B cell (primary cell): ENCODE data around the gene DNAJC2. TPM values are rescaled to one million over a fixed set of nuclear protein-coding genes. Genes with fewer than 3 reads are reported as not detected.

Experiments
- ATAC-seq: fragments of 200-7000 bp; cut with Tn5 transposase; one replicate; pipeline ENCODE4 v1.10.0; 2021; ENCODE audit warnings: low read depth, mild to moderate bottlenecking, moderate number of reproducible peaks, moderate library complexity
- CTCF ChIA-PET: fragments of 350-600 bp; sonication (Branson Sonifier 250); formaldehyde crosslinking; loops from one replicate; lab custom pipeline; 2021; ENCODE audit warnings: antibody characterized with exemption, inconsistent platforms; lab: Charles Lee
- POLR2A ChIA-PET: fragments of 350-600 bp; sonication (Branson Sonifier 250); formaldehyde crosslinking; loops from one replicate; lab custom pipeline; 2021; ENCODE audit warnings: antibody characterized with exemption; lab: Charles Lee
- DNase-seq: peaks from one replicate; pipeline ENCODE4 v3.0.0; 2013
- H2AFZ ChIP-seq: 2 replicates; pipeline ENCODE4 v1.6.1; 2012; ENCODE audit warnings: mild to moderate bottlenecking, low read depth, low read length; ENCODE audit not compliant: insufficient read depth, poor library complexity, severe bottlenecking
- H3K27ac ChIP-seq, 2 donors: 1 replicate in 1 of 2; 2 replicates in 1 of 2; pipeline ENCODE4 v1.5.1; 2012 to 2013; ENCODE audit warnings: low read length in 2 of 2, mild to moderate bottlenecking in 2 of 2, moderate library complexity in 1 of 2
- H3K27me3 ChIP-seq, 4 experiments: fragments of 200-600 bp in 1 of 4; sonication (generic) in 1 of 4; replicated peaks in 1 of 4; 1 replicate in 2 of 4; 2 replicates in 2 of 4; pipeline versions ENCODE4 v1.6.1 to v1.7.0; 2013 to 2016; ENCODE audit warnings: low read length in 3 of 4, mild to moderate bottlenecking in 2 of 4, mixed read lengths in 1 of 4, moderate library complexity in 1 of 4; ENCODE audit not compliant: insufficient read depth in 4 of 4, control insufficient read depth in 3 of 4; ENCODE audit errors: control extremely low read depth in 1 of 4
- H3K36me3 ChIP-seq, 2 experiments: replicated peaks in 1 of 2; 1 replicate in 1 of 2; 2 replicates in 1 of 2; pipeline versions ENCODE4 v1.6.1 to v1.7.1; 2013; ENCODE audit warnings: low read length in 1 of 2; ENCODE audit not compliant: insufficient read depth in 2 of 2, control insufficient read depth in 1 of 2; ENCODE audit errors: control extremely low read depth in 1 of 2, extremely low read depth in 1 of 2
- H3K4me1 ChIP-seq, 2 donors: fragments of 200-600 bp in 1 of 2; sonication (generic) in 1 of 2; 1 replicate in 1 of 2; 2 replicates in 1 of 2; pipeline versions ENCODE4 v1.5.1 to v1.6.1; 2013 to 2017; ENCODE audit warnings: low read length in 2 of 2; ENCODE audit not compliant: control insufficient read depth in 2 of 2, insufficient read depth in 2 of 2
- H3K4me2 ChIP-seq: replicated peaks from 2 replicates; pipeline ENCODE3; 2012; ENCODE audit warnings: mild to moderate bottlenecking, low read depth, low read length; ENCODE audit not compliant: poor library complexity, severe bottlenecking
- H3K4me3 ChIP-seq, 5 experiments: fragments of 200-600 bp in 1 of 5; sonication (generic) in 1 of 5; 1 replicate in 3 of 5; 2 replicates in 2 of 5; pipeline versions ENCODE4 v1.5.1 to v1.7.0; 2011 to 2016; ENCODE audit warnings: low read length in 4 of 5, mild to moderate bottlenecking in 4 of 5, low read depth in 2 of 5, control low read depth in 1 of 5, moderate library complexity in 1 of 5; ENCODE audit not compliant: insufficient read depth in 1 of 5; ENCODE audit errors: control extremely low read depth in 1 of 5, extremely low read depth in 1 of 5
- H3K79me2 ChIP-seq: fragments of 200-600 bp; sonication (generic); one replicate; pipeline ENCODE4 v1.6.0; 2016; ENCODE audit warnings: low read length; ENCODE audit not compliant: control insufficient read depth, insufficient read depth
- H3K9ac ChIP-seq: fragments of 200-600 bp; sonication (generic); 2 replicates; pipeline ENCODE4 v1.6.1; 2017; ENCODE audit warnings: mild to moderate bottlenecking, low read length, moderate library complexity
- H3K9me3 ChIP-seq, 3 donors: one replicate each; pipeline versions ENCODE4 v1.6.1 to v1.7.1; 2013; ENCODE audit warnings: low read length in 2 of 3; ENCODE audit not compliant: control insufficient read depth in 2 of 3, insufficient read depth in 1 of 3; ENCODE audit errors: control extremely low read depth in 1 of 3
- H4K20me1 ChIP-seq: 2 replicates; pipeline ENCODE4 v1.6.0; 2012; ENCODE audit warnings: mild to moderate bottlenecking, low read length; ENCODE audit not compliant: insufficient read depth, control insufficient read depth, poor library complexity, severe bottlenecking
- H3K27ac Mint-ChIP-seq: one replicate; pipeline ENCODE4 v1.8.0; 2021; ENCODE audit warnings: mixed read lengths
- H3K27me3 Mint-ChIP-seq: one replicate; pipeline ENCODE4 v1.8.0; 2021; ENCODE audit warnings: mixed read lengths
- H3K4me1 Mint-ChIP-seq: one replicate; pipeline ENCODE4 v1.8.0; 2021; ENCODE audit warnings: mixed read lengths
- H3K4me3 Mint-ChIP-seq: one replicate; pipeline ENCODE4 v1.8.0; 2021; ENCODE audit warnings: mixed read lengths
- H3K9me3 Mint-ChIP-seq: one replicate; pipeline ENCODE4 v1.8.0; 2022; ENCODE audit warnings: mixed read lengths; ENCODE audit not compliant: insufficient read depth
- EZH2 ChIP-seq: IDR thresholded peaks from 2 replicates; pipeline ENCODE4 v1.6.1; 2012; ENCODE audit warnings: borderline replicate concordance, low read depth, mild to moderate bottlenecking, moderate library complexity, low read length; ENCODE audit not compliant: insufficient read depth, poor library complexity, severe bottlenecking
- WGBS: methylation state at CpG from one replicate; pipeline ENCODE4 v1.1.5; 2013; ENCODE audit warnings: missing lambda C conversion rate; ENCODE audit not compliant: insufficient coverage; 5-methylcytosine and 5-hydroxymethylcytosine counted together
- intact Hi-C: fragments of 100-400 bp; cut with micrococcal nuclease; formaldehyde crosslinking; loops from one replicate; pipeline ENCODE4 v1.10.0; 2022
- polyA plus RNA-seq: library from polyadenylated mRNA; depleted of rRNA; stranded (reverse); fragments of >200 nt; gene quantifications from 2 replicates; pipeline ENCODE4 v1.2.3, GENCODE V29; 2012
- total RNA-seq, 2 donors: library from RNA; stranded (reverse); fragments of 120-200 nt in 1 of 2; gene quantifications; 1 replicate in 1 of 2; 2 replicates in 1 of 2; pipeline versions ENCODE4 v1.2.3 to v1.2.4, GENCODE V29; 2013 to 2022
- TF ChIP-seq, protein P1 (sequence below): fragments of 200-600 bp; IDR thresholded peaks from one replicate; pipeline ENCODE4 v1.8.0; 2022; ENCODE audit warnings: antibody characterized with exemption, mild to moderate bottlenecking

The DNAJC2 gene
- total and polyA plus RNA-seq, 2 donors (not counting 1 experiment from before 2014, with no cell fraction given), result 12.5 to 38.6 TPM

DNA sequence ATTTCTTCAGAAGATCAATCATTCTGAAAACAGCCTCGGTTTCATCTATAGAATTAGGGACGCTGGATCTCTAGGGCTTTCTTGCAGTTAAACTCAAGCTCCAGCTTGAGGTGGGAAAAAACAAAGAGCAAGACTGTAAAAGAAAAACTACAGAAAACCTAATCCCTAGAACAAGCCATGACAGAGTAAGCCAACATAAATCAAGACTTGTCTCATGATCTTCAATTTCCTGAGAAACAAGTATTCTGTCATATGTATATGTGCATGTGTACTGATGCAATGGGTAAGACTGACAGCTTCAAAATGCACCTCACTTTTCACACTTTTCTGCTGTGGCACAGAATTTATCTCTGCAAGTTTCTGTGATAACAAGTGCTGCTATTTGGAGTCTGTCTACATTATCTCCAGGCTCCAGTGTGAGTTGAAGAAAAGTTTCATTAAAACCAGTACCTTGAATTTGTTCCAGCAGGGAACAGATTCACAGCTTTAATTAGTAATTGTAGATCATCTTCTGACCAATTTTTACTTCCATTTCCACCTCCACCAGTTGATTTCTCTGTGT lies 28.1 kb downstream of the DNAJC2 start:
- intact Hi-C loops, result no loop called here
- CTCF ChIA-PET, result interaction anchor here (1.4 kb wide), 1 partner anchor 11 kb away, joined by 4 read pairs; no protein-coding TSS in a partner anchor

DNA sequence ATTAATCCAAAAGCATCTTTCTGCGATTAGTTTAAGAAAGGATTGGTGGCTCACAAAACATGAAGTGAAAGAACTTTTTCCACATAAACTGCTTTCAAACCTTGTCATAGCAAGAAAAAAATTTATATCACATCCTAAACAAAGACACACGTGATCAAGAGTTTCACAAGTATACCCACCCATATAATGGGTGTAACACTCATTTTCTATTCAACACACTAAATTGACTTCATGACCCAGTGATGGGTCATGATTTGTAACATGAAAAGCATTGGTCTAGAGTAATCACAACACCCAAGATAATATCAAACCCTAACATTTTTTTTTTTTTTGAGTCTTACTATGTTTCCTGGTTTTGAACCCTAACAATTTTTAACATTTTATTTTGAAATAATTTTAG lies 29.7 kb downstream of the DNAJC2 start:
- ATAC-seq (no peak), DNase-seq (no peak)
- no CpG with 5 or more reads among the region's 2 CpGs for WGBS
- Histone ChIP-seq H4K20me1 (no peaks in the 10 kb centered on the region), H3K4me2 (no peak overlapping the region), H3K4me3 (no peak overlapping the region), H2AFZ (no peak overlapping the region), H3K27ac (no peak overlapping the region), H3K4me1 (no peaks in the 10 kb centered on the region), H3K27me3 (no peaks in the 10 kb centered on the region), H3K9me3 (no peaks in the 10 kb centered on the region), H3K36me3 (peaks cover 5 to 81% of the 10 kb centered on the region in 2 experiments), H3K9ac (no peak overlapping the region), H3K79me2 (no peaks in the 10 kb centered on the region)
- Mint-ChIP-seq H3K27ac (no peak overlapping the region), H3K9me3 (no peaks in the 10 kb centered on the region), H3K27me3 (no peaks in the 10 kb centered on the region), H3K4me3 (no peak overlapping the region), H3K4me1 (peaks cover 4% of the 10 kb centered on the region)
- POLR2A ChIA-PET, result no interaction called here
- intact Hi-C loops, result no loop called here
- no peak for TF ChIP-seq EZH2
- TF ChIP-seq, protein P1, sequence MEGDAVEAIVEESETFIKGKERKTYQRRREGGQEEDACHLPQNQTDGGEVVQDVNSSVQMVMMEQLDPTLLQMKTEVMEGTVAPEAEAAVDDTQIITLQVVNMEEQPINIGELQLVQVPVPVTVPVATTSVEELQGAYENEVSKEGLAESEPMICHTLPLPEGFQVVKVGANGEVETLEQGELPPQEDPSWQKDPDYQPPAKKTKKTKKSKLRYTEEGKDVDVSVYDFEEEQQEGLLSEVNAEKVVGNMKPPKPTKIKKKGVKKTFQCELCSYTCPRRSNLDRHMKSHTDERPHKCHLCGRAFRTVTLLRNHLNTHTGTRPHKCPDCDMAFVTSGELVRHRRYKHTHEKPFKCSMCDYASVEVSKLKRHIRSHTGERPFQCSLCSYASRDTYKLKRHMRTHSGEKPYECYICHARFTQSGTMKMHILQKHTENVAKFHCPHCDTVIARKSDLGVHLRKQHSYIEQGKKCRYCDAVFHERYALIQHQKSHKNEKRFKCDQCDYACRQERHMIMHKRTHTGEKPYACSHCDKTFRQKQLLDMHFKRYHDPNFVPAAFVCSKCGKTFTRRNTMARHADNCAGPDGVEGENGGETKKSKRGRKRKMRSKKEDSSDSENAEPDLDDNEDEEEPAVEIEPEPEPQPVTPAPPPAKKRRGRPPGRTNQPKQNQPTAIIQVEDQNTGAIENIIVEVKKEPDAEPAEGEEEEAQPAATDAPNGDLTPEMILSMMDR, result no peak
- CTCF ChIA-PET, result no interaction called here

More for the DNA sequence above, 28.1 kb downstream of the DNAJC2 start:
- Histone ChIP-seq H3K27ac (no peak overlapping the region), H3K4me3 (no peak overlapping the region), H3K27me3 (no peaks in the 10 kb centered on the region), H3K79me2 (no peaks in the 10 kb centered on the region), H4K20me1 (no peaks in the 10 kb centered on the region), H2AFZ (no peak overlapping the region), H3K9me3 (no peaks in the 10 kb centered on the region), H3K9ac (no peak overlapping the region), H3K4me1 (no peaks in the 10 kb centered on the region), H3K36me3 (peaks cover 5 to 73% of the 10 kb centered on the region in 2 experiments), H3K4me2 (no peak overlapping the region)
- POLR2A ChIA-PET, result interaction anchor here (0.6 kb wide), 1 partner anchor 1418 kb away, joined by 4 read pairs; no protein-coding TSS in a partner anchor
- no peaks in the 10 kb centered on the region for H3K9me3 Mint-ChIP-seq
- no CpG with 5 or more reads among the region's 2 CpGs for WGBS
- H3K27ac Mint-ChIP-seq, result peak overlapping the region; percentile 16
- H3K4me3 Mint-ChIP-seq, result no peak overlapping the region
- no peak for ATAC-seq
- no peaks in the 10 kb centered on the region for H3K27me3 Mint-ChIP-seq
- peaks cover 4% of the 10 kb centered on the region for H3K4me1 Mint-ChIP-seq
- no peak for DNase-seq
- TF ChIP-seq, protein P1, result no peak
- no peak for TF ChIP-seq EZH2
